Motor neuron (in vitro differentiated cells): ENCODE results near the gene HSP90AA1. TPM values are rescaled to one million over a fixed set of nuclear protein-coding genes. Genes with fewer than 3 reads are reported as not detected.
A peak's percentile ranks its signal among the peaks of the same experiment; 100 is the strongest.

ENCODE experiments used
- ATAC-seq, 8 experiments: fragments of 200-7000 bp; cut with Tn5 transposase; replicated peaks in 6 of 8; 2 replicates each; pipeline ENCODE4 v1.8.0; 2021; ENCODE audit warnings: mild to moderate bottlenecking in 8 of 8, moderate library complexity in 8 of 8
- H3K27ac ChIP-seq, 2 donors: fragments of 250-450 bp; sonication (Bioruptor Pico); 2 replicates each; pipeline ENCODE4 v1.9.0; 2021; ENCODE audit warnings: antibody characterized with exemption in 2 of 2, mild to moderate bottlenecking in 2 of 2, moderate library complexity in 1 of 2
- H3K4me1 ChIP-seq, 2 donors: fragments of 250-450 bp; sonication (Bioruptor Pico); replicated peaks in 1 of 2; 2 replicates each; pipeline ENCODE4 v1.6.1; 2021; ENCODE audit warnings: antibody characterized with exemption in 2 of 2, mild to moderate bottlenecking in 2 of 2, moderate library complexity in 1 of 2
- H3K4me3 ChIP-seq, 5 donors: fragments of 250-450 bp; sonication (Bioruptor Pico); 2 replicates each; pipeline ENCODE4 v1.9.0; 2021; ENCODE audit warnings: antibody characterized with exemption in 5 of 5, mild to moderate bottlenecking in 5 of 5, moderate library complexity in 4 of 5
- WGBS, 10 experiments: fragments of 450-650 bp; shearing (Covaris generic); methylation state at CpG; one replicate each; pipeline ENCODE4 v1.0.0; 2022; 5-methylcytosine and 5-hydroxymethylcytosine counted together
- in situ Hi-C, 9 experiments: fragments of 400-800 bp; cut with MboI; loops; one replicate each; pipeline ENCODE4 v1.15.0; 2021; ENCODE audit warnings: low sequenced_read_pairs in 9 of 9, low pct_unique_long_range_greater_than_20kb in 2 of 9; ENCODE audit not compliant: unreplicated experiment in 9 of 9
- total RNA-seq, 8 experiments: library from RNA; unstranded; fragments of 300-600 nt; gene quantifications; 2 replicates each; pipeline versions ENCODE4 v1.2.3 to v1.2.4, GENCODE V29; 2022

The HSP90AA1 gene
- total RNA-seq, 8 experiments from 2014 or later, result 316 to 928 (median 545) TPM

- Histone ChIP-seq H3K27ac (no peak overlapping the region), H3K4me1 (no peaks in the 10 kb centered on the region), H3K4me3 (no peak overlapping the region)
- peak in 2 of 8 experiments; percentile 2 to 5 for ATAC-seq
- in situ Hi-C loops, result no loop called here
- 100% methylated on average over 1 of the region's 13 CpGs; no CpG with 5 or more reads in 9 of the 10 experiments for WGBS, 10 experiments
Observed at GRCh38 chr14:102044566-102044965, 42.3 kb downstream of the HSP90AA1 start.

GRCh38 chr14:102043251-102044025, 43.4 kb downstream of the HSP90AA1 start:
- no peaks in the 10 kb centered on the region for H3K4me1 ChIP-seq
- H3K27ac ChIP-seq, result no peak overlapping the region
- in situ Hi-C loops, result no loop called here
- no peak overlapping the region for H3K4me3 ChIP-seq
- ATAC-seq, result peak in 1 of 8 experiments; percentile 29
- 37 to 100% (median 95%) methylated on average over 1 to 17 of the region's 22 CpGs; no CpG with 5 or more reads in 2 of the 10 experiments for WGBS, 10 experiments

DNA sequence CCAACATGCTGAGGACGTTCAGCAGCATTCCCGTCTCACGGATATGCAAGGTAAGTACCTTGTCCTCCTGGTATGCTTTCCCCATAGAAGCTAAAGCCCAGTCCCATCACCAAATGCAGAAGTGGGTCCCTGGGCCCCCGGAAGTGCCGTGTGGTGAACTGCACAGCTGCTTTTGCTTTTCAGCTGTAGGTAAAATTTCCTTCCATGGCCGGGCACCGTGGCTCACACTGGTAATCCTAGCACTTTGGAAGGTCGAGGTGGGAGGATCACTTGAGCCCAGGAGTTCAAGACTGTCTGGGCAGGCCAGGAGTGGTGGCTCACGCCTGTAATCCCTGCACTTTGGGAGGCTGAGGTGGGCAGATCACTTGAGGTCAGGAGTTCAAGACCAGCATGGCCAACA, 44.1 kb downstream of the HSP90AA1 start:
- H3K27ac ChIP-seq, result no peak overlapping the region
- no peaks in the 10 kb centered on the region for H3K4me1 ChIP-seq
- in situ Hi-C loops, result no loop called here
- no peak overlapping the region for H3K4me3 ChIP-seq
- ATAC-seq, result no peak
- WGBS, 10 experiments, result 96 to 100% (median 100%) methylated on average over 3 to 5 of the region's 9 CpGs; no CpG with 5 or more reads in 6 of the 10 experiments

GRCh38 chr14:102040153-102040552, 46.7 kb downstream of the HSP90AA1 start:
- WGBS, 10 experiments, result 89 to 100% (median 93%) methylated on average over 1 to 11 of the region's 13 CpGs; no CpG with 5 or more reads in 5 of the 10 experiments
- Histone ChIP-seq H3K4me3 (no peak overlapping the region), H3K4me1 (no peaks in the 10 kb centered on the region), H3K27ac (no peak overlapping the region)
- in situ Hi-C loops, result no loop called here
- ATAC-seq, result no peak

GRCh38 chr14:102039157-102039556, 47.7 kb downstream of the HSP90AA1 start:
- 56 to 95% (median 78%) methylated on average over 1 to 5 of the region's 16 CpGs; no CpG with 5 or more reads in 6 of the 10 experiments for WGBS, 10 experiments
- ATAC-seq, result no peak
- H3K4me1 ChIP-seq, result no peaks in the 10 kb centered on the region
- no peak overlapping the region for H3K27ac ChIP-seq
- no peak overlapping the region for H3K4me3 ChIP-seq
- in situ Hi-C loops, result no loop called here

DNA sequence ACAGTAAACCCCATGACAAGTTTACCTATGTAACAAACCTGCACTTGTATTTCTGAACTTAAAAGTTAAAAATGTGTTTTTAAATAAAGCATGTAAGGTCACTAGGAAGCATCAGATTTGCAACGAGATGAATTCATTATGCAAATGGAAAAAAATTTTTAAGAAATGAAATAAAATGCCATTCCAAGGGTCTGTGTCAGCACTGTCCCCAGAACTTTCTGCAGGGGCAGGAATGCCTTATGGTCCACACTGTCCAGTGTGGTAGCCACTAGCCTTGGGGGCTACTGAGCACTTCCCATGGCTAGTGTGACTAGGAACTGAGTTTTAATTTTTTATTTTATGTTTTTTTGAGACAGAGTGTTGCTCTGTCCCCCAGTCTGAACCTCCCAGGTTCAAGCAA, 49.2 kb downstream of the HSP90AA1 start:
- ATAC-seq, result peak in 3 of 8 experiments; percentile 42 to 68 (median 62)
- H3K27ac ChIP-seq, result no peak overlapping the region
- in situ Hi-C loops, result no loop called here
- H3K4me1 ChIP-seq, result no peaks in the 10 kb centered on the region
- WGBS, 10 experiments, result 0 to 86% (median 40%) methylated on average over 1 of the region's 1 CpG; no CpG with 5 or more reads in 4 of the 10 experiments
- H3K4me3 ChIP-seq, result no peak overlapping the region

- Histone ChIP-seq H3K27ac (no peak overlapping the region), H3K4me3 (no peak overlapping the region), H3K4me1 (no peaks in the 10 kb centered on the region)
- in situ Hi-C loops, result no loop called here
- WGBS, 10 experiments, result 86 to 100% (median 93%) methylated on average over 2 to 9 of the region's 9 CpGs; no CpG with 5 or more reads in 1 of the 10 experiments
- ATAC-seq, result no peak
Observed at GRCh38 chr14:102035914-102036313, 50.9 kb downstream of the HSP90AA1 start.

DNA sequence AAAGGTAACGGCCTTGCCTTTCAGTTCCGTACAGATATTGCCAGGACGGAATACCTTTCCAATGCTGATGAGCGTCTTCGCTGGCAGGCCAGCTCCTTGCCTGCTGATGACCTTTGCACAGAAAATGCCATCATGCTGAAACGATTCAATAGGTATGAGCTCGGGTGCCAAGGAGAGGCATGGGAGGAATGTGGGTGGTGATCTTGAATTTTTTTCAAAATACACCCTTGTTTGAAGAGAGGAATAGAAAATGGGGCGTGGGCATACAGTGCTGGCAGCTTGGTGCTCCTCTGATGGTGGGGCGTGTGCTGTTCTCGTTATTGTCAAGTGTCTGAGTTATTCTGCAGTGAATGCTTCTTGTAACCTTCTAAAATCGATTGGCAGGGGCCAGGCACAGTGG, 52.5 kb downstream of the HSP90AA1 start:
- no peak for ATAC-seq
- H3K27ac ChIP-seq, result no peak overlapping the region
- WGBS, 10 experiments, result 68 to 100% (median 96%) methylated on average over 3 to 11 of the region's 11 CpGs; no CpG with 5 or more reads in 2 of the 10 experiments

DNA sequence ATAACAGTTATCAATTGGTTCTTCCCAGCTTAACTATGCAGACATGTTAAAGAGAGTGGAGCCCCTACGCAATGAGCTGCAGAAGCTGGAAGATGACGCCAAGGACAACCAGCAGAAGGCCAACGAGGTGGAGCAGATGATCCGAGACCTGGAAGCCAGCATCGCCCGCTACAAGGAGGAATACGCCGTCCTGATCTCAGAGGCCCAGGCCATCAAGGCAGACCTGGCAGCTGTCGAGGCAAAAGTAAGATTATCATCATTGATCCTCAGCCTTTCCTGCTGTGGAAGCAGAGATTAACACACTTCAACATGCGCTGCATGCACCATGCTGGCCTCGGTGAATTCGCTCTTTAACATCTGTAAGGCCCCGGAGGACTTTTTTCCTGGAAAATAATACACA, 53.6 kb downstream of the HSP90AA1 start:
- in situ Hi-C loops, result no loop called here
- Histone ChIP-seq H3K4me3 (no peak overlapping the region), H3K27ac (no peak overlapping the region), H3K4me1 (no peaks in the 10 kb centered on the region)
- ATAC-seq, result no peak
- 94 to 100% (median 98%) methylated on average over 1 to 13 of the region's 13 CpGs; no CpG with 5 or more reads in 2 of the 10 experiments for WGBS, 10 experiments

More for the DNA sequence above, 52.5 kb downstream of the HSP90AA1 start:
- in situ Hi-C loops, result no loop called here
- Histone ChIP-seq H3K4me1 (no peaks in the 10 kb centered on the region), H3K4me3 (no peak overlapping the region)

Other genes starting within 250 kb of the HSP90AA1 start
- 100 to 1,000 TPM; 424 to 616 (median 552) TPM for gene DYNC1H1, start 122.5 kb downstream of the HSP90AA1 start, total RNA-seq
- 10 to 100 TPM; 15.6 to 32.3 (median 24.8) TPM for gene WDR20, start 52.9 kb upstream of the HSP90AA1 start, total RNA-seq
- 10 to 100 TPM in 7 of 8 experiments, 1 to 10 TPM in 1; 6.0 to 63.6 (median 24.2) TPM for gene MOK, start 218.1 kb upstream of the HSP90AA1 start, total RNA-seq
- gene ZNF839, start 232.7 kb upstream of the HSP90AA1 start, total RNA-seq, result 10 to 100 TPM in 5 of 8 experiments, 1 to 10 TPM in 3; 7.8 to 16.7 (median 10.2) TPM